Heart left ventricle (tissue), 13 donors: Measurements from ENCODE around the gene PNMT.

Experiments
- POLR2A ChIP-seq, 2 donors: fragments of 450-650 bp; IDR thresholded peaks; one replicate each; pipeline ENCODE4 v1.6.1; 2017; ENCODE audit warnings: antibody characterized with exemption in 2 of 2, mild to moderate bottlenecking in 2 of 2, moderate library complexity in 2 of 2
- TF ChIP-seq, protein P1 (sequence below), 12 donors: fragments of 200-600 bp; sonication (generic) in 4 of 12; IDR thresholded peaks; one replicate each; pipeline versions ENCODE4 v1.5.0 to v1.8.0; 2018 to 2022; ENCODE audit warnings: antibody characterized with exemption in 12 of 12, mild to moderate bottlenecking in 5 of 12
- donor health status: ischemic (EF 13 %, LVEDD 7.1; RV severe dilation, severe dysfunction).
- donor health status: DM: no; HTN: yes; CAD: no.
- donor health status: DM: no; HTN: no; CAD: no.
- donor health status: ischemic (EF 25% LVEDD 6.9; RV normal size, moderate dysfunction).
- donor health status: ischemic (EF 25% LVEDD 5.7; RV mildly dilated, moderate dysfunction).
- donor health status: ischemic (EF 35%, LVEDD 5.7; RV mildly dilated, moderate dysfunction).
- donor health status: nonischemic (EF 11% LVEDD 7.7; RV severe dilation, severe dysfunction).
- donor health status: DM: yes; HTN: yes; CAD: no.
- donor health status: PGD.
- donor health status: ischemic (EF 29% LVEDD 5.4; RV normal size, mild dysfunction).
- donor health status: nonischemic (EF 23%, LVEDD 6.1; RV moderate dilation, normal function).

GRCh38 chr17:39662551-39663339 is 5.5 kb upstream of the PNMT start:
- TF ChIP-seq, protein P1, sequence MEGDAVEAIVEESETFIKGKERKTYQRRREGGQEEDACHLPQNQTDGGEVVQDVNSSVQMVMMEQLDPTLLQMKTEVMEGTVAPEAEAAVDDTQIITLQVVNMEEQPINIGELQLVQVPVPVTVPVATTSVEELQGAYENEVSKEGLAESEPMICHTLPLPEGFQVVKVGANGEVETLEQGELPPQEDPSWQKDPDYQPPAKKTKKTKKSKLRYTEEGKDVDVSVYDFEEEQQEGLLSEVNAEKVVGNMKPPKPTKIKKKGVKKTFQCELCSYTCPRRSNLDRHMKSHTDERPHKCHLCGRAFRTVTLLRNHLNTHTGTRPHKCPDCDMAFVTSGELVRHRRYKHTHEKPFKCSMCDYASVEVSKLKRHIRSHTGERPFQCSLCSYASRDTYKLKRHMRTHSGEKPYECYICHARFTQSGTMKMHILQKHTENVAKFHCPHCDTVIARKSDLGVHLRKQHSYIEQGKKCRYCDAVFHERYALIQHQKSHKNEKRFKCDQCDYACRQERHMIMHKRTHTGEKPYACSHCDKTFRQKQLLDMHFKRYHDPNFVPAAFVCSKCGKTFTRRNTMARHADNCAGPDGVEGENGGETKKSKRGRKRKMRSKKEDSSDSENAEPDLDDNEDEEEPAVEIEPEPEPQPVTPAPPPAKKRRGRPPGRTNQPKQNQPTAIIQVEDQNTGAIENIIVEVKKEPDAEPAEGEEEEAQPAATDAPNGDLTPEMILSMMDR (IDR thresholded peaks at IDR 0.05) = no peak
- TF ChIP-seq POLR2A (IDR thresholded peaks at IDR 0.05) = no peak
